Stimulated activated CD4-positive, alpha-beta T cell treated with anti-CD3 and anti-CD28 coated beads, Interleukin-2, amount 100 ng/mL, for 4 hours (primary cell): Measurements from ENCODE around the gene C10orf62.

ENCODE experiments used
- DNase-seq: peaks from one replicate; pipeline ENCODE4 v3.0.0-alpha.2; 2020; ENCODE audit warnings: low read depth

C10orf62 gene

DNA sequence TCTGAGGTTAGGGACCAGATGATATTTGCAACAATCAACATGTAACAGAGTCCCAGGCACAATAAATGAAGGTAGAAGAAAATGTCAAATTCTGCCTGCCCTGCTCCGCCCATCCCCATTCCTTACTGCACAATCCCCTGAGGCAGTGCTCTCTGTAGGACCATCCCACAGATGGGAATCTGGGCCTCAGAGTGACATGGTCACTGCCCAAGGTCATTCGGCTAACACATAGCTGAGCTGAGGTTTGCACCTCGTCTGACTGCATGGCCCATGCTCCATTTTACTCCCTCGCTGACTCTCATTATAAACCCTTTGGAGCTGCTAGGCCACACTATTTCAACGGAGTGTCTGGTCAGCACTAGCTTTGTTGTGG, 4.1 kb upstream of the C10orf62 start:
- DNase-seq: no peak

DNA sequence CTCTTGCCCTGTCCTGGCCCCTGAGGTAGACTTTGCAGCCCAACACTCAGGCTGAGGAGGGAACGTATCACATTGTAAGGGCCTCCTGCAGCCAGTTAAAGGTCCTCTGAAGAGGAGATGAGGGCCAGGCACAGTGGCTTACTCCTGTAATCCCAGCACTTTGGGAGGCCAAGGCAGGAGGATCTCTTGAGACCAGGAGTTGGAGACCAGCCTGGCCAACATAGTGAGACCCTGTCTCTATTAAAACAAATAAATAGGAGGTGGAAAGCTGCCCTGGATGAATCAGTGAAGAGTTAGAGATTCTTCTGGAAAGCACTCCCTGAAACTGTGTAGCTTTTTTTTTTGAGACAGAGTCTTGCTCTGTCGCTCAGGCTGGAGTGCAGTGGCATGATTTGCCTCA, 2.3 kb upstream of the C10orf62 start:
- no peak for DNase-seq

DNA sequence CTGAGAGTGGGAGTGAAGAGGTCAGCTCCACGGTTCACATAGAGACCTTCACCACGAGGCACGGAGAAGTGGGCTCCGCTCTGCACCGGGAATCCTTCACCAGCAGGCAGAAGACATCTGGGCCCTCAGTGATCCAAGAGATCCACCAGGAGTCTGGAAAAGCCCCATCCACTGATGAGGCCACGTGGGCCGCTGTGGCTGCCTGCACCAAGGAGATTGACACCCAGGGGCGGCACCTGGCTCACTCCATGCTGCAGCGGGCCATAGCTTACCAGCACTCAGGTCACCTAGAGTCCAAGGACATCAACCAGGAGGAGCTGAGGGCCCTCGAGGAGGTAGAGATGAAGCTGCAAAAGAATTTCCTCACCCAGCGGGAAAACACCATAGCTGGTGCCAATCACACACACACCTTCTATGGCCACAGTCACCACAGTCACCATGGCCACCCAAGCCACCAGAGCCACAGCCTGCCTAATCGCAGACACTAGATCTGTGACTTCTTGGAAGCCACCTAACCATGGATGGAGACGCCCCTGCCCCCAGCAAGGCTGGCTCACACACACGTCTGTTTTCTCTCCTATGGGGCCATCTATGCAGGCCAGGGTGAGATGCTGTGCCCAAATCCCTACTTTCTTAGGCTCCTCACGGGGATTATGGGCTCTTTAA, 694 bp downstream of the C10orf62 start:
- no peak for DNase-seq

DNA sequence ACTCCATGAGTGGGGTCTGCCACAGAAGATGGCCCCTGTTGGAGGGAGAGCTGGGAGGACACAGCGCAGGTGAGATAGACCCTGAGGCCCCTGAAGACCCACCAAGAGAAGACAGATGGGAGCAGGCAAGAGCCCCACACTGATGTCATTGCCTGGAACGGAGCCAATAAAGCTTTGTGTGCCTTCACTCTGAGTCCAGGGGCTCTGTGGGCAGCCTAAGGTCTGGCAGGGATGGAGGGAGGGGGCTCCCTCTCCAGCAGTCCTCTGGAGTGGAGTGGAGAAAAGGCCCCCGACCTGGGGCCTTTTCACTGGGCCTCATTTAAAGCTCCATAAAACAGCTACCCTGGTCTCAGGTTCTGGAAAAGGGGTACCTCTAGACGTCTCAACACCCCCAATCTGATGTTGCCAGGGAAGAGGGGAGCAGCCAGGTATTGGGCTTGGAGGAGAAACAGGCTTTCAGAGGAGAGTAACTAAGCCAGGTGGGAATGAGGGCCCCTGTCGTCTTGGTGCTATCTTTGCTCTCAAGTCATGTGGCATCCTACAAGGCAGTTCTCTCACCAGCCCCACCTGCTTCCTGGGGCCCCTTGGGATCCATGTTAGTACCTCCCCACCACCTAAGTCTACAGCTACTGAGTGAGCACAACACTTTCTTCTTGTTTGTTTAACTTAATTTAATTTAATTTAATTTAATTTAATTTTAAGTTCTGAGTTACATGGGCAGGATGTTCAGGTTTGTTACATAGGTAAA, 1.4 kb downstream of the C10orf62 start:
- no peak for DNase-seq

DNA sequence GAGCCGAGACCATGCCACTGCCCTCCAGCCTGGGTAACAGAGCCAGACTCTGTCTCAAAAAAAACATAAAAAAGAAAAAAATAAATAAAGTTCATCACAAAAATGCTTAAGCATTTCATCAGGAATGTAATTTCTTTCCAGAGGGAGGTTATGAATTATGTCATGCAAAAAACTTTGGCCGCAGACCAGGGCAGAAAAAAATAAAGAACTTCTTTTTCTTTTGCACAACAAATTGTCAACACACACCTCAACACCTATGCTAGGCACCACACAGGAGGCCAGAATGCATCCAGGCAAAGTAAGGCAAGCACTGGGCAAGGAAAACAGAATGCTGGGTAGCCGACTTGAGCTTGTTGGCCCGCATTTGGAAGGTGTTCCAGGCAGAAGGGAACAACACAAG, 3.9 kb downstream of the C10orf62 start:
- DNase-seq: no peak

DNA sequence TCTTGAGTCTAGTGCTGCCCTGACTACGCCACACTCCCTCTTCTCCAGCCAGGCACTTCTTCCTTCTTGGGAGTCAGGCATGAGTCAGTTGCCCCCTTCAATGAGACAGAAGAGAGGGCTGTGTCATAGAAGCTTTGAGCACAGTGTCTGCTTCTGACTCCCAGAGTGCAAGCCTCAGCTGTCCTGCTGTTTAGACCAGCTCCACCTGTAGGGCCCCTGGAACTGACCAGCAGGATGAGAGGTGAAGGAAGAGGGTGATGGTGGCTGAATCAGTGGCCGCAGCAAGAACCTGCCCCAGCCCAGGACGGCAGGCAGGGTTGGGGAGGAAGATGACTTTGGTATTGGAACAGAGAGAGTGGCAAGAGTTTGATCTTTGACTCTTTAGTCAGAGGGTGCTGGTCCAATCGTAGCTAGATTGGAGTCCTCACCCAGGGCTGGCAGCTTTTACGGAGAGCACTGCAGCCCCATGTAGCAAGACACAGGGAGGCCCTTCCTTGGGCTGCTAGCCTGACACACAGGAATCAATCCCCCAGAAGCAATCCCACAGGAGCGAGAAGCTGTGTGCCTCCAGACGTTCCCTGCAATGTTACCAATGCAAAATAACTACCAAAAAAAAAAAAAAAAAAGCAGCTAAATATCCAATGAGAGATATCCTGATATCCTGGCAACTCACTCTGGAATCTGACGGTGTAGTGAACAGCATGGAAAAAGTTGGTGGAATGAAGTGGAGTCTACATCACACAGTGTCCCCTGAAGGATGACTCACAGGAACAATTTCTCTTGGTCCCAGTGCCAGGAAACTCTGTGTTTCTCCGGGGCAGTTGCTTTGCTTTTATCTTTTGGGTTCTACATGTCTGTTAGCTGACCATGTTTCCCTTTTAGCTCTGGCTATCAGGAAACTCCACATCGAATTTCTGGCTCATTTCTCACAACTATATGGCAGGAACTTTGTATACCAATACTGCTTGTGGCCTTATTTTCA, 6.9 kb downstream of the C10orf62 start:
- DNase-seq: no peak

DNA sequence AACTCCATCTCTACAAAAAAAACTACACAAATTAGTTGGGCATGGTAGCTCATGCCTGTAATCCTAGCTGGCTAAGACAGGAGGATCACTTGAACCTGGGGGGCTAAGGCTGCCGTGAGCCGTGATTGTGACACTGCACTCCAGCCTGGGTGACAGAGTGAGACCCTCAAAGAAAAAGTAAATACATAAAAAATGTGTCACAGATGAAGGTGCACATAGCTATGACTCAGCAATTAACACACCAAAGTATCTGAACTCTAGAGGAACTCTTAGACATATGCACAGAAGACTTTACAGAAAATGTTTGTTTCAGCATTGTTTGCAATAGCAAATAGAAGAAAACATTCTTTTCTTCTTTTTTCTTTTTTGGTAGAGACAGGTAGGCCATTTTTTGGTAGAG, 8.3 kb downstream of the C10orf62 start:
- no peak for DNase-seq

DNA sequence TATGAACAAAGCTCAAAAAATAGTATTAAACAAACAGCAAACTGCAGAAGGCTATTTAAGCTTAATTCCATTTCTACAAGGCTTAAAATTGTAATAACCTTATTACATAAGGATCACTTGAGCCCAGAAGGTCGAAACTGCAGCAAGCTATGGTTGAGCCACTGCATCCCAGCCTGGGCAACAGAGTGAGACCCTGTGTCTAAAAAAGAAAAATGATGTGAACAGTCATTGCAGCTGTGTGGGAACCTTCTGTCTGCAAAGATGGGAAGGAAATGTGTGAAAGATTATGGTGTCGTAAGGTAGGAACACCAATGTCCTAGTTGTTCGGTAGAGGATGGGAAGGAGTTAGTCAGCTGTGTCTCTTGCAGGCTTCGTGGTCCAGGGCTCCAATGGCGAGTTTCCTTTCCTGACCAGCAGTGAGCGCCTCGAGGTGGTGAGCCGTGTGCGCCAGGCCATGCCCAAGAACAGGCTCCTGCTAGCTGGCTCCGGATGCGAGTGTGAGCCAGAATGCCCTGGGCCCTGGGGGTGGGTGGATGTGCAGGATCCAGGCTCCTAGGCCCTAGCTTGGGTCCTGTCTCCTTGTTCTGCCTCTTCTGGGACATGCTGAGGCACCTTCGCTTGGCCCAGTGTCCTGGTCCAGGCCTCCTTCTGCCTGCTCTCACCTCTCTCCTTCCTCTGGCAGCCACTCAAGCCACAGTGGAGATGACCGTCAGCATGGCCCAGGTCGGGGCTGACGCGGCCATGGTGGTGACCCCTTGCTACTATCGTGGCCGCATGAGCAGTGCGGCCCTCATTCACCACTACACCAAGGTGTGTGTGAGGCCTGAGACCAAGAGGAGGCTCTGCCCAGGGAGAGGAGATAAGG, 9.1 kb downstream of the C10orf62 start:
- no peak for DNase-seq

DNA sequence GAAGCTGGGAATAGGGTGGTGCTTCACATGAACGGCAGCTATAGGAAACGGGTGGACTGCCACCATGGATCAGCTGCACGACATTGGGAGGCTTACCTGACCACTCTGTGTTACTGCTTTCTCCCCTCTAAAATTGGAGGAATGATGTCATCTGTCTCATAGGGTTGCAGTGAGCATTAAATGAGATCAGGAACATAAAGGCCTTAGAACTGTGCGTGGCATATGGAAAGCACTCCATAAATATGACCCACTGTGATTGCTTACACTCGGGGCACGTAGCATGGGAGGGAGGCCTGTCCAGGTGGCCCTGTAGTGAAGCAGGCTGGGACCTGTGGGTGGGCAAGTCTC, 9.7 kb downstream of the C10orf62 start:
- no peak for DNase-seq

DNA sequence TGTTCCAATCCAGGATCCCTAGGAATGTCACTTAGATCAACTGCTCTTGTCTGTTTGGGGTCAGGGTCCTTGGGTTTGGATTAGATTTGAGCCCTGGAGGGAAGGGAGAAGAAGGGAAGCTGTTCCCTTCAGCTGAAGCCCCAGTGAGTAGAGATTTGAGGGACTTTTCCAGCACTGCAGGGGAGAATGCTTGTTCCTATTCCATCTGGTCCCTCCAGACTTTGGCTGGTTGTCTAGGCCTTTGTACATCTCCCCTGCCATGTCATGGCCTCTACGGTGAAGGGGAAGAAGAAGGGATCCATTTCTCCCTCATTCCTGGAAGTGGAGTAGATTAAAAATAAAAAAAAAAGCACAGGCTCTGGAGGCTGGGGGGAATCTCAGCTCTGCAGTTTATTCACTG, 11.1 kb downstream of the C10orf62 start:
- DNase-seq: no peak

DNA sequence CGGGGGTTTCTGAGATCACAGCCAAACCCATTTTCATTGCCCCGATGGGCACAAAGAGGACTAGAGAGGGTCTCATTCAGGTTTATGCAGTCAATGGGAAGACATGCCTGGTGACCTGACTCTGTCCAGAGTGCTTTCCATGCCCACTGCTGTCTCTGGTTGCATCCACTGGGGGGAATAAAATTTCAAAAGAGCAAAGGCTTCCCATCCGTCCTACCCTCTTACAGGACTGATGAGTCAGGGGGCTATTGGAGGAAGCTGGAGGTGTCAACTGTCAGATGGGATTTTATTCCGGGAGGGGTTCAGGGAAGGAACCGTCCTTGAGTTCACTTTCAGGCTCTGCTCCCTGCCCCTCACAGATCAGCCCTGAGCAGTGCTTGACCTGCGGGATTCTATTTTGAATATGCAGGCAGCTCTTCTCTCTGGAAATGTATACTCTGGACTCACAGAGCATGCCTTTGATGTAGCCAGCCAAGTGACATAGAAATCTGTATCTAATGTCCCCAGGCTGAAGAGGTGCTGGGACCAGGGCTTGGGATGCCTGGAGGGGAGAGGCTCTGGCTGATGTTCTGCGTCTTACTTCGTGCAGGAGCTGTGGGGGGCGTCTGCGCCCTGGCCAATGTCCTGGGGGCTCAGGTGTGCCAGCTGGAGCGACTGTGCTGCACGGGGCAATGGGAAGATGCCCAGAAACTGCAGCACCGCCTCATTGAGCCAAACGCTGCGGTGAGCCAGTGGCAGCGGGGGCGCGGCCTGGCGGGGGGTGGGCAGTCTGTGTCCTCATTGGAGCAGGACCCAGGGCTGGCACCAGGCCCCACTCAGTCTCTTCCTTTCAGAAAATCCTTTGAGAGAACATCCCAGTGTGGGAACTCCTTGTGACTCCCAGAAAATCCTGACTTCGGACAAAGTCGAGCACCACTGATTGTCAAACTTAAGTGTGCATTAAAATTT, 12.0 kb downstream of the C10orf62 start:
- DNase-seq: no peak

DNA sequence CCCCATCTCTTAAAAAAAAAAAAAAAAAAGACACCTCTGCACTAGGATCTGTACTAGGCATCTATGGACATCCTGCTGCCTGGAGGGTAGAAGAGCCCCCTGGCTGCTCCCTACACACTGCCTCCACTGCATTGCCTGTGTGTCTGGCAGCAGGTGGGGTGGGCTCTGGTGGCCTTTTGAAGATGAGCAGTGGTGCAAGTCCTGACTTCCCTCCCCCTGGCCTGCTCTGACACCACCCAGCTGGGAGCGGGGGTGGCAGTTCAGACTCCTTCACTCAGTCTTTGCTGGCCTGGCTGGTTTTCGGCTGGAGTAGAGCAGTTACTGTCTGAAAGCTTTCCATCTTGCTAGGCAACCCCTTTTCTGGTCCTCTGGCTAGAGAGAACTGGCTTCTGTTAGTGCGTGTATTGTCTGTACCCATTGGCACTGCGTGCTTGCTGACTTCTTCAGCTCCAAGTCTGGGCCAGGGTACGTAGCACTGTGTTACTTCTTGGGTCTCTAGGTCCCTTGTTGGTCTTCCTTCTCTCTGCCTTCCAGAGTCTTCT, 17.6 kb downstream of the C10orf62 start:
- DNase-seq: no peak

DNA sequence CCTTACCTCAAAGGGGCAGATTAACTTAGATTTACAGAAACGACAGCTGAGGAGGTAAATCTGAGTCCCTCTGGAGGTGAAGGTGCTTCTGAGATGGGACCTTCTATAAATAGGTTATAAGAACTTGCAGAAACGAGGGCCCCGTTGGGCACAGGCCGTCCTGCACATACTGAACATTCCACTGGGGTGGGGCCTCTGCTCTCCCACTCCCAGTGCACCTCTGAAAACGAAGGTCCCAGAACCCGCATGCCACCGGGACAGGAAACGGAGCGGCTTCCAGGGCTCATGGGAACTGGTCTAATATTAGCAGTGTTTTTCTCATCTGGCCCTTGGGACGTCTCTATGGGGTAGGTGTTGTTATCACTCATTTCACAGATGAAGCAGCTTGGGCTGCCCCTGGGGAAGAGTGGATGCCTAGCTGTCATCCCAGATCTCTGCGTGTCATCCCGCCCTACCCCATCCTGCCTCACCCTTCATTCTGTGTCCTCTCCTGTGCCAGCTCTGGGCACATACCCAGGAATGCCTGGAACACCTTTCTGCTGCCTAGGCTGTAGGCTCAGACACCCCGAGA, 19.6 kb downstream of the C10orf62 start:
- DNase-seq: no peak

DNA sequence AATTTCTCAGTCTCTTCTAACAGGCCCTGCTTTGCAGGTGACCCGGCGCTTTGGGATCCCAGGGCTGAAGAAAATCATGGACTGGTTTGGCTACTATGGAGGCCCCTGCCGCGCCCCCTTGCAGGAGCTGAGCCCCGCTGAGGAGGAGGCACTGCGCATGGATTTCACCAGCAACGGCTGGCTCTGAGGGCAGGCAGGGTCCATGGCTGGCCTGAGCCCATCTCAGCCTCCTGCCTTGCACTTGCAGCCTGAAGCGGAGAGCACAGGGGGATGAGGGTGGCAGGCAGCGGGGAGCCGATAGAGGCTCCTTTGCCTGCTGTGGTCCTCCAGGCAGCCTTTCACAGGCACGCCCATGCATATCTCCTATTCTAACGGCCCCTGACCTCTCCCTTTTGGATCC, 22.0 kb downstream of the C10orf62 start:
- no peak for DNase-seq

DNA sequence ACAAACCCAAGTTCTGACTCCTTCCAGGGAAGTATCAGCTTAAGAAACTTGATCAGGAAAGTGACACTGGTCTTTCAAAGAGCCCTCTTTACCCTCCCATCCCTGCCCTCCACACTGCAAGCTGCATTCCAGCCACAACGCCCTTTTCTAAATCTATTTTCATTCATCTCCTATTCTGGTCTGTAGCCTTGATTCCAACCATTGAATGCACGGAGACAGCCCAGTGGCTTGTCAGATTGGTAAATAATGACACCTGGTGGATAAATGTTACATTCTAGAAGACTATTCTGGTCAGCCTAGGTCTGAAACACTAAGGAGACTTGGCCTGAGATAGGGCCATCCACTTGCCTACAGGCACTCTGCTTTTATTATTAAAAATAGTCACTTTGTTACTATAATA, 22.9 kb downstream of the C10orf62 start:
- DNase-seq: no peak

DNA sequence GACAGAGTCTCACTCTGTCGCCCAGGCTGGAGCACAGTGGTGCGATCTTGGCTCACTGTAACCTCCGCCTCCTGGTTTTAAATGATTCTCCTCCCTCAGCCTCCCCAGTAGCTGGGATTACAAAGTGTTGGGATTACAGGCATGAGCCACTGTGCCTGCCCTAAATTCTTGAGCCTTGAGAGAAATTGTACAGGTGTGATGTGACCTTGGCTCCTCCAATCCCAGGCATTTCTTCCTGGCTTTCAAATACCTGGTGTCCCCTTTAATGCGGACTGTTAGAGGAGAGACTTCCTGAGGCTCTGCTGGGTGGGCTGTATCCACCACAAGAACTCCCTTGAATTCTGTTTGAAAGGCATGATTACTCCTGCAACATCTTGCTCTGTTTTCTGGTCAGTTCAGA, 28.8 kb downstream of the C10orf62 start:
- no peak for DNase-seq

DNA sequence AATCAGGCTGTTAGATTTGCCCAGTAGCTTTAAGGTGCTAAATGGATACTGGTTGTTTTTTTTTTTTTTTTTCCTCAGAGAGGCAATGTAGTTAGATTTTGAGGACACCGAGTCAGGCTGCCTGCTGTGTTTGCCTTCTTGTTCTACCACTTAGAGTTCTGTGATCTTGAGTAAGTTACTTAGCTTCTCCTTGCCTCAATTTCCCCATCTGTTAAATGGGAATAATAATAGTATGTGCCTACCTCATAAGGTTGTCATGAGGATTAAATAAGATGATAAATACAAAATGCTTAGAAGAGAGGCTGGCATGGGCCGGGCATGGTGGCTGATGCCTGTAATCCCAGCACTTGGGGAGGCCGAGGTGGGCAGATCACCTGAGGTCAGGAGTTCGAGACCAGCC, 29.2 kb downstream of the C10orf62 start:
- DNase-seq: no peak

DNA sequence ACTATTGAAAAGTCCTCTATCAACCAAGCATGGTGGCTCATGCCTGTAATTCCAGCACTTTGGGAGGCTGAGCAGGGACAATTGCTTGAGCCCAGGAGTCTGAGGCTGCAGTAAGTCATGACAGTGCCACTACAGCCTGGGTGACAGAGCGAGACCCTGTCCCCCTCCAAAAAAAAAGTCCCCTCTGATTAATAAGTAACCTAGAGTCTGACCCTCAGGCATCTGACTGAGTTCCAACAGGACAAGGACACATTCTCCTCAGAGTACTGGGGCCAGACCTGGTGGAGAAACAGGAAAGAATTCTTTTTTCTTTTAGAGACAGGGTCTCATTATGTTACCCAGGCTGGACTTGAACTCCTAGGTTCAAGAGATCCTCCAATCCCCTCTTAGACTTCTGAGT, 33.8 kb downstream of the C10orf62 start:
- DNase-seq: no peak

DNA sequence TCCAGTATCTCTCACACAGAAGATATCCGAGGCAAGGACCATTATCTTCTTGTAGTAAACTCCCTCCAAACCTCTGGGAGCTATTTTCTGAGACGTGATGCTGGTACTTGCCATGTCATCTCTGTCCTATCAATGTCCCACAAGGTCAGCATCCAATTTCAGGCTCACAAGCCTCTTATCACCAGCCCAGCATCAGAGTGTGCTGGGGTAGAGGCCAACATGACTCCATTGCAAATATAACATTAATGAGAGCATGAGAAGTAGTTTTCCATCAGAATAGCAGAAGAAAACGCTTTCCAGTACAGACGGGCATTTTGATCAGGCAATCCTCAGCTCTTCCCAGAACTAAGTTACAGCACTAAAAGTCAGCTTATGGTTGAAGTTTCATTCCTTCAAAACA, 38.2 kb downstream of the C10orf62 start:
- DNase-seq: no peak

DNA sequence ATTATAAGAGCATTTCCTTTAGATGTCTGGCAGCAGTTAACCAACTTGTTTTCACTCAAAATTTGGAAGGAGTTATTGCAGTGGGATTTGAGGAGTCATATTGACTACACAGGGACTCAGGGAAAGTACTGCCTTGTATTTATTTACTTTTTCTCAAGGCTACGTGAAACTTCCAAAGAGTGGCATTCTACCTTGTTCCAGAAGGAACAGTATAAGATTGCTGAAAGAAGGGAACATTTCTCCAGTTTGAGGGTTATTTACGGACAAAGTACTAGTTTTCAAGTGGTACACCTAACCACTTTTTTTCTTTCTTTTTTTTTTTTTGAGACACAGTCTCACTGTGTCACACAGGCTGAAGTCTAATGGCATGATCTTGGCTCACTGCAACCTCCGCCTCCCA, 38.7 kb downstream of the C10orf62 start:
- no peak for DNase-seq
